Measurements from ENCODE around the gene AHDC1.

GRCh38 chr1:27628712-27629111, 24.8 kb upstream of the AHDC1 start:
- no peak for TF ChIP-seq CTCF (IDR thresholded peaks at IDR 0.05; ENCODE audit: low read depth, low read length, poor library complexity, severe bottlenecking)
- TF ChIP-seq EZH2phosphoT487 (IDR thresholded peaks at IDR 0.05; ENCODE audit: borderline replicate concordance, low read length): no peak
